Thymus (tissue), 11 donors: ENCODE measurements around the gene TXNL4A. TPM values are rescaled to one million over a fixed set of nuclear protein-coding genes. Genes with fewer than 3 reads are reported as not detected.

Experiments
- DNase-seq, 9 donors: peaks; one replicate each; pipeline ENCODE4 v3.0.0-alpha.2; 2013; ENCODE audit warnings: low spot score in 9 of 9, low read depth in 6 of 9, missing footprints in 1 of 9
- H3K27ac ChIP-seq, 2 donors: one replicate each; pipeline ENCODE4 v1.5.1; 2013; ENCODE audit warnings: control low read depth in 1 of 2, low read depth in 1 of 2, low read length in 1 of 2, mild to moderate bottlenecking in 1 of 2, moderate library complexity in 1 of 2
- H3K27me3 ChIP-seq, 2 donors: one replicate each; pipeline ENCODE4 v1.5.1; 2013; ENCODE audit warnings: low read length in 1 of 2; ENCODE audit not compliant: control insufficient read depth in 2 of 2, insufficient read depth in 1 of 2
- H3K36me3 ChIP-seq, 2 donors: one replicate each; pipeline ENCODE4 v1.5.1; 2013; ENCODE audit warnings: low read length in 1 of 2, mild to moderate bottlenecking in 1 of 2, moderate library complexity in 1 of 2; ENCODE audit not compliant: control insufficient read depth in 2 of 2, insufficient read depth in 2 of 2
- H3K4me1 ChIP-seq, 2 donors: one replicate each; pipeline ENCODE4 v1.5.1; 2013; ENCODE audit warnings: low read length in 2 of 2; ENCODE audit not compliant: control insufficient read depth in 2 of 2, insufficient read depth in 2 of 2
- H3K4me3 ChIP-seq, 2 donors: one replicate each; pipeline ENCODE4 v1.5.1; 2013; ENCODE audit warnings: low read length in 2 of 2, control low read depth in 1 of 2, mild to moderate bottlenecking in 1 of 2
- H3K9me3 ChIP-seq, 2 donors: one replicate each; pipeline ENCODE4 v1.5.1; 2013; ENCODE audit warnings: low read length in 1 of 2, mild to moderate bottlenecking in 1 of 2; ENCODE audit not compliant: control insufficient read depth in 2 of 2, insufficient read depth in 1 of 2
- WGBS: extraction: QIAGEN DNeasy Blood & Tissue Kit; methylation state at CpG from one replicate; pipeline ENCODE4 v1.1.7; 2013; 5-methylcytosine and 5-hydroxymethylcytosine counted together
- polyA plus RNA-seq: library from polyadenylated mRNA; stranded (reverse); fragments of 200-250 nt; gene quantifications from one replicate; pipeline ENCODE4 v1.2.3, GENCODE V29; 2013
- total RNA-seq: library from RNA; stranded (reverse); fragments of 120-200 nt; gene quantifications from one replicate; pipeline ENCODE4 v1.2.4, GENCODE V29; 2013
- donor health status: healthy.

The TXNL4A gene
- total and polyA plus RNA-seq, 2 donors = 99.0 to 120 TPM

DNA sequence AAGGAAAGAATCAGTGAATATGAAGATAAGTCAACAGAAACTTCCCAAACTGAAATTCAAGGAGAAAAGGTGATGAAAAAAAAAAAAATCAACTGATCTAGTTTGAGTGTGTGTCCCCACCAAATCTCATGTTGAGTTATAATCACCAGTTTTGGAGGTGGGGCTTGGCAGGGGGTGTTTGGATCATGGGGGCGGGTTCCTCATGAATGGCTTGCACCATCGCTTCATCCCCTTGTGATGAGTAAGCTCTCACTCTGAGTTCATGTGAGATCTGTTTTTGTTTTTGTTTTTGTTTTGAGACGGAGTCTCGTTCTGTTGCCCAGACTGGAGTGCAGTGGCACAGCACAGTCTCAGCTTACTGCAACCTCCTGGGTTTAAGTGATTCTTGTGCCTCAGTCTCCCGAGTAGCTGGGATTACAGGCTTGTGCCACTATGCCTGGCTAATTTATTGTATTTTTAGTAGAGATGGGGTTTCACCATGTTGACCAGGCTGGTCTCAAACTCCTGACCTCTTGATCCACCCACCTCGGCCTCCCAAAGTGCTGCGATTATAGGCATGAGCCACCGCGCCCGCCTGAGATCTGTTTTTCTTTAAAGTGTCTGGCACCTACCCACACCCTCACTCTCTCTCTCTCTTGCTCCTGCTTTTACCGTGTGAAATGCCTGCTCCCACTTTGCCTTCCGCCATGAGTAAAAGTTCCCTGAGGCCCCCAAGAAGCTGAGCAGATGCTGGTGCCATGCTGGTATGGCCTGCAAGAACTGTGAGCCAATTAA is 32.9 kb downstream of the TXNL4A start:
- no peak overlapping the region for H3K4me3 ChIP-seq
- H3K9me3 ChIP-seq = no peaks in the 10 kb centered on the region
- H3K36me3 ChIP-seq = no peaks in the 10 kb centered on the region
- H3K27ac ChIP-seq = no peak overlapping the region
- WGBS = 96% methylated on average over 12 of the region's 12 CpGs
- H3K27me3 ChIP-seq = peaks cover 12 to 33% of the 10 kb centered on the region in 2 donors
- DNase-seq = no peak
- peaks cover 11 to 12% of the 10 kb centered on the region in 2 donors for H3K4me1 ChIP-seq

DNA sequence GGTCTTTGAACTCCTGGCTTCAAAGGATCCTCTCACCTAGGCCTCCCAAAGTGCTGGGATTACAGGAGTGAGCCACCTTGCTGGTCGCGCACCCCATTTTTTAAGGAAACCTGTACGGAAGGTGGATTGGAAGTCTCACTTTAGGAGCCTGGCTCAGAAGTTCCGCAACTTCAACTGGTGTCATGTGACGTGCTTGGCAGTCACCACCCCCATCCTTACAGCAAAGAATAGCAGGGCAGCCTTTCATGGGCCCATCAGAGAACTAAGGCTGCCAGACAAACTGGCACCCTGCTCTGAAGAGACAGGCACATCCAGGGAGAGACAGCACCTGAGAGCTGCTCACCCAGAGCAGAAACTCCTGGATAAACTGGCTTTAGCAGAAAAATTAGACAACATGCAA is 33.6 kb downstream of the TXNL4A start:
- H3K4me1 ChIP-seq = peaks cover 12 to 15% of the 10 kb centered on the region in 2 donors
- peaks cover 12 to 35% of the 10 kb centered on the region in 2 donors for H3K27me3 ChIP-seq
- 93% methylated on average over 5 of the region's 5 CpGs for WGBS
- no peaks in the 10 kb centered on the region for H3K36me3 ChIP-seq
- H3K9me3 ChIP-seq = no peaks in the 10 kb centered on the region
- no peak overlapping the region for H3K4me3 ChIP-seq
- no peak for DNase-seq
- H3K27ac ChIP-seq = no peak overlapping the region

DNA sequence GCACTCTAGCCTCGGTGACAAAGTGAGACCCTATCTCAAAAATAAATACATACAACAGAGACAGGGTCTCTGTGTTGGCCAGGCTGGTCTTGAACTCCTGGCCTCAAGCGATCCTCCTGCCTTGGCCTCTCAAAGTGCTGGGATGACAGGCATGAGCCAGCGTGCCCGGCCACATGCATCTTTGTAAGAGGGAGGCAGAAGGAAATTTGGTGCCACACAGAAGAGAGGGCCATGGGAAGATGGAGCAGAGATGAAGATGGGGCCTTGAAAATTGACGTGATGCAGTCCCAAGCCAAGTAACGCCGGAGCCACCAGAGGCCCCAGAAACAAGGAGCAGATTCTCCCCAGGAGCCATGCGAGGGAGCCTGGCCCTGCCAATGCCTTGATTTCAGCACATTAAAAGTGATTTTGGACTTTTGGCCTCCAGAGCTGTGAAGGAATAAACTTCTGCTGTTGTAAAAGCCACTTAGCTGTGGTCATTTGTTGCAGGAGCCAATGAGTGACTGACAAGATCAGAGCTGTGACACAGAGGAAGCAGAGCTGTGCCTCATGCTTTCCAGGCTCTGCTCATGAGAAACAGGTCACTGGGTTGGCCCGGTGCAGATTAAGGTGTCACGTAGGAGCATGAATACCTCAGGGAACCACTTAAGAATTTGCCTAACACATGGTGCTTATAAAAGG is 34.3 kb downstream of the TXNL4A start:
- peaks cover 12 to 35% of the 10 kb centered on the region in 2 donors for H3K27me3 ChIP-seq
- no peak overlapping the region for H3K27ac ChIP-seq
- DNase-seq = no peak
- no peaks in the 10 kb centered on the region for H3K9me3 ChIP-seq
- H3K36me3 ChIP-seq = peaks cover 0 to under 1% of the 10 kb centered on the region in 2 donors
- 98% methylated on average over 10 of the region's 10 CpGs for WGBS
- peaks cover 12 to 14% of the 10 kb centered on the region in 2 donors for H3K4me1 ChIP-seq
- no peak overlapping the region for H3K4me3 ChIP-seq

DNA sequence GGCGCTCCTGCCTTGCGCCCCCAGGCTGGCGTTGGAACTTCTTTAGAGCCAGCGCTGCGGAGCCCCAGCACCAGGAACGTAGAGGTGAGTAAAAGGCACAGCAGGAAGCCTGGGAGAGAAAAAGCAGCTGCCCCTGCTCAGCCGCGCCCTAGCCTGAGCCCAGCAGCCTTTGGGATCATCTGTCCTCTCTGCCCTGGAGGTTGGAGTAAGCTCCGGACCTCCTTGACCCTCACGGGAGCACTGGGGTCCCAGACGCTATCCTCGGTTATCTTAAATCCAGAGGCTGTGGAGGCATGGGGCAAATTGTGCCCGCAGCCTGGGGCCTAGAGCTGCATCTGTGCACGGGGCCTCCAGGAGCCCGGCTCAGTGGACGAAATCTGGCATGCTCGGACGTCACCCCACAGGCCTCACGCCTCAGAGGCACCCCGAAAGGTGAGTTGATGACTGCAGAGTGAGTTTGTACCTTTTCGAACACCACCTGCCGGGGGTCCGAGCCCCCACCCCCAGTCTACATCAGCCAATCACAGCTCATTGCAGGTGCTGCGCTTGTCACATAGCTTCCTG is 35.3 kb downstream of the TXNL4A start:
- no peak for DNase-seq
- no peak overlapping the region for H3K27ac ChIP-seq
- no peaks in the 10 kb centered on the region for H3K9me3 ChIP-seq
- peaks cover 4 to 11% of the 10 kb centered on the region in 2 donors for H3K36me3 ChIP-seq
- peaks cover 15 to 19% of the 10 kb centered on the region in 2 donors for H3K4me1 ChIP-seq
- H3K4me3 ChIP-seq = no peak overlapping the region
- peaks cover 12 to 35% of the 10 kb centered on the region in 2 donors for H3K27me3 ChIP-seq
- 93% methylated on average over 24 of the region's 24 CpGs for WGBS

DNA sequence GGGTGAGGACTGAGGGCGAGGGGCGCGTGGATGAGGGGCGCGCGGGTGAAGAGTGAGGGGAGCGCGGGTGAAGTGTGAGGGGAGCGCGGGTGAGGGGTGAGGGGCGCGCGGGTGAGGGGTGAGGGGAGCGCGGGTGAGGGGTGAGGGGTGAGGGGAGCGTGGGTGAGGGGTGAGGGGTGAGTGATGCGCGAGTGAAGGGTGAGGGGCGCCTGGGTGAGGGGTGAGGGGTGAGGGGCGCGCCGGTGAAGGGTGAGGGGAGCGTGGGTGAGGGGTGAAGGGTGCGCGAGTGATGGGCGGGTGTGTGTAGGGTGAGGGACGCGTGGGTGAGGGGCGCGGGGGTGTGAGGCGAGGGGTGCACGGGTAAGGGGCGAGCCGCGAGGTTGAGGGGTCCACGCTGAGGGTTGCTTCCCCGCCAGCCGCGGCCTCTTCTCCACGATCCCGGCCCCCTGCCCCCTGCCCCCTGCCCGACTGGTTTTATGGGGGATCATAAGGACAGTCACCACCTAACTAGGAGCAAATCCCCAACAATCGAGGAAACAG is 35.8 kb downstream of the TXNL4A start:
- H3K4me3 ChIP-seq = peak overlapping the region in 1 of 2 donors; percentile 90
- no peak for DNase-seq

DNA sequence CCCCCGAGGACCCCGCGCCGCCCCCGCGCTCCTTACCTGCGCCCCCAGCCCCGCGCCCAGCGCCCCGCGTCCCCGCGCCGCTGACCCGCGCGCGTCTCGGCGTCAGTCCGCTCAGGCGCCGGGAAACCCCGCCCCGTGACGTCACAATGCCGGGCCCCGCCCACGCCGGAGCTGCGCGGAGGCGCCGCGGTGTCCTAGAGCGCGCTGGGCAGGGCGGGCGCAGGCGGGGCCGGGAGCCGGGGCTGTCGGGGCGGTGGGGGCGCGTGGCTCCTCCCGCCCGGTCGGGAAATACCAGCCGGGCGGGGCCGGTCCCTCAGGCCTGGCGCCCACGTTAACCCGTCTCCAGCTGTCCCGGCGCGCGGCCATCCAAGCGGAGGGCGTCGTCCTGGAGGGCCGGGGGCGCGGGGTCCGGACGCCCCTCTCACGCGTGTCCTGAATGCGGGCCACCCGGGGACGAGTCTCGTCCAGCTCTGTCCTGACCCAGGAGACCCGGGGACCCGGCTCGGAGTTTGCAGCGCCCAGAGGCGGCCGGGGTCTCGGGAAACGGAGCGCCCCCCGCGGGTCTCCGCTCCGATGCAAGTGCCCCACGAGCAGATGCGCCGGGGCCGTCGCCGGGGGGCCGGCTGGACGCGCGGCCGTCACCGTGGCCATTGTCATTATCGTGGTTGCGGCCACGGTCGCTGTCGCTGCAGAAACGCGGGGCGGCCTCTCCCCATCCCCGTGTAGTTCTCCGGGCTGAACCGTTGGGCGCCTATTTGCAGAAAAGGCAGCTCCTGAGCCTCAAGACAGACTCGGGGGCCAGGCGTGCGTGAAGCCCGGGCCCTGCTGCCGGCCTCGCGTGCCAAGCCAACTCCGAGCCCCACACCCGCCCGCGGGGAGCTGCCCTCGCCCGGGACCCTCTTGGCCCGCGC is 36.6 kb downstream of the TXNL4A start, which contains the start of gene SLC66A2:
TSS of gene SLC66A2 (minus strand) at position 109 of the 911 bp plus-strand sequence. CDS start 727 bp downstream, outside the sequence.
- DNase-seq = peak in 8 of 9 donors; percentile 66 to 90 (median 78)
- WGBS = 1% methylated on average over 126 of the region's 126 CpGs
- Histone ChIP-seq H3K9me3 (no peaks in the 10 kb centered on the region), H3K4me1 (peaks cover 15 to 19% of the 10 kb centered on the region in 2 donors), H3K27ac (peak within 1 kb of the TSS in 1 of 2 donors; percentile 74), H3K36me3 (peaks cover 4 to 22% of the 10 kb centered on the region in 2 donors), H3K4me3 (peak within 1 kb of the TSS; percentile 51 to 90), H3K27me3 (peaks cover 12 to 35% of the 10 kb centered on the region in 2 donors)

More for the DNA sequence above, 35.8 kb downstream of the TXNL4A start:
- Histone ChIP-seq H3K27ac (no peak overlapping the region), H3K36me3 (peaks cover 4 to 16% of the 10 kb centered on the region in 2 donors), H3K27me3 (peaks cover 12 to 35% of the 10 kb centered on the region in 2 donors), H3K9me3 (no peaks in the 10 kb centered on the region), H3K4me1 (peaks cover 15 to 19% of the 10 kb centered on the region in 2 donors)
- 35% methylated on average over 43 of the region's 43 CpGs for WGBS

DNA sequence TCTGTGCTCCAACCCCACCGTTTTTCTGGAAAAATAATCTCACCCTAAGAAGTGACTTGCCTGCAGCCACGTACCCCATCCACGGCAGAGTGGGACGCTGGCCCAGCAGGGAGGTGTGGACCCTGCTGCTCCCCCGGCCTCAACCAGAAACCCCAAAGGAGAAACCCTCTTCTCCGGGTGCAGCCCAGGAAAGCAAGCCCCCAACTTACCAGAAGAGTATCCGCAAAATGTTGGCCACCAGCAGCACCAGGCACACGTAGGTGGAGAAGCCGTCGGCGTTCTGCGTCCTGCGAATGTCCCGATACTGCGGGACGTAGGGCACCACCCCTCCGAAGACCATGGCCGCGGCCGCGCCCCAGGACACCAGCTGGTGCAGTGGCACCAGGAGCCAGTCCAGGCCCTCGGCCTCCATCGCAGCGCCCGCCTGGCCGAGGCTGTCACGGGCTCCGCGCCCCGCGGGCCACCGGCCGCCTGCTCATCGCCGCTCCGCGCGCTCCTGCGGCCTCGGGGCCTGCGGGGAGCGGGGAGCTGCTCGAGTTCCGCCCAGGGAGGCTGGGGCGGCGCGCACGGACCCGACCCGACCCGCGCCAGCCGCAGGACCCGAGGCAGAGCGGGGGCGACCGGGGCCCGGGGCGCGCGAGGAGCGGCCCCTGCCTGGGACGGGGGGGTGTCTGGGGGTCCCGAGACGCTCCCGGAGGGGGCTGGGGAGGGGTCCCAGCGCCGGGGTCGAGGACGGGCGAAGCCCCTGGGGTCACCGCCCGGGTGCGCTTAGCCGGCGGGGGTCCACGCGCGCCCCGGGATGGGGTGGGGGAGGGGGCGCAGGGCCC is 37.6 kb downstream of the TXNL4A start:
- no peaks in the 10 kb centered on the region for H3K9me3 ChIP-seq
- peak in 1 of 9 donors; percentile 38 for DNase-seq
- peaks cover 12 to 35% of the 10 kb centered on the region in 2 donors for H3K27me3 ChIP-seq
- 5% methylated on average over 81 of the region's 81 CpGs for WGBS
- H3K4me3 ChIP-seq = peak overlapping the region; percentile 51 to 90
- peaks cover 15 to 19% of the 10 kb centered on the region in 2 donors for H3K4me1 ChIP-seq
- H3K36me3 ChIP-seq = peaks cover 4 to 22% of the 10 kb centered on the region in 2 donors
- H3K27ac ChIP-seq = peak overlapping the region in 1 of 2 donors; percentile 74
